GM23338 (cell line): ENCODE measurements around the gene ZFHX2. TPM values are rescaled to one million over a fixed set of nuclear protein-coding genes. Genes with fewer than 3 reads are reported as not detected.

Source experiments
- ATAC-seq: fragments of 200-7000 bp; cut with Tn5 transposase; 3 replicates; pipeline ENCODE4 v1.9.1; 2020
- DNase-seq: peaks from one replicate; pipeline ENCODE4 v3.0.0-alpha.2; 2015; ENCODE audit warnings: low spot score
- H2AFZ ChIP-seq: fragments of 200-600 bp; sonication (generic); 2 replicates; pipeline ENCODE4 v1.8.0; 2016; ENCODE audit warnings: antibody characterized with exemption, mild to moderate bottlenecking, moderate library complexity
- H3F3A ChIP-seq: fragments of 200-600 bp; sonication (generic); replicated peaks from 2 replicates; pipeline ENCODE4 v1.8.0; 2017; ENCODE audit warnings: antibody characterized with exemption, mixed run types, low read depth
- H3K27ac ChIP-seq: fragments of 200-600 bp; sonication (generic); 2 replicates; pipeline ENCODE4 v1.6.1; 2016; ENCODE audit warnings: low read depth
- H3K27me3 ChIP-seq: fragments of 200-600 bp; sonication (generic); 2 replicates; pipeline ENCODE4 v1.8.0; 2016; ENCODE audit warnings: mild to moderate bottlenecking, mixed run types, moderate library complexity; ENCODE audit not compliant: insufficient read depth
- H3K36me3 ChIP-seq: fragments of 200-600 bp; sonication (generic); 2 replicates; pipeline ENCODE4 v1.8.0; 2016; ENCODE audit warnings: mild to moderate bottlenecking; ENCODE audit not compliant: insufficient read depth
- H3K4me1 ChIP-seq: fragments of 200-600 bp; sonication (generic); 2 replicates; pipeline ENCODE4 v1.8.0; 2016; ENCODE audit warnings: mild to moderate bottlenecking, moderate library complexity; ENCODE audit not compliant: insufficient read depth
- H3K4me2 ChIP-seq: fragments of 200-600 bp; sonication (generic); 2 replicates; pipeline ENCODE4 v1.7.1; 2017; ENCODE audit warnings: mixed run types
- H3K4me3 ChIP-seq: fragments of 200-600 bp; sonication (generic); 2 replicates; pipeline ENCODE4 v1.6.1; 2016; ENCODE audit warnings: mixed run types
- H3K79me2 ChIP-seq: fragments of 200-600 bp; sonication (generic); replicated peaks from 2 replicates; pipeline ENCODE4 v1.8.0; 2017; ENCODE audit warnings: mild to moderate bottlenecking; ENCODE audit not compliant: insufficient read depth
- H3K9me2 ChIP-seq: fragments of 200-600 bp; sonication (generic); 2 replicates; pipeline ENCODE4 v1.8.0; 2017; ENCODE audit not compliant: insufficient read depth
- H4K20me1 ChIP-seq: fragments of 200-600 bp; sonication (generic); replicated peaks from 2 replicates; pipeline ENCODE4 v1.8.0; 2017; ENCODE audit warnings: mild to moderate bottlenecking; ENCODE audit not compliant: insufficient read depth
- H3K27ac Mint-ChIP-seq: 2 replicates; pipeline ENCODE4 v1.8.0; 2020; ENCODE audit warnings: inconsistent platforms, mild to moderate bottlenecking, moderate library complexity, mixed read lengths
- H3K27me3 Mint-ChIP-seq: 3 replicates; pipeline ENCODE4 v1.8.0; 2022; ENCODE audit warnings: low read depth, mild to moderate bottlenecking, moderate library complexity, mixed read lengths, inconsistent platforms; ENCODE audit not compliant: insufficient read depth, poor library complexity
- H3K36me3 Mint-ChIP-seq: 3 replicates; pipeline ENCODE4 v1.8.0; 2021; ENCODE audit warnings: low read depth, mild to moderate bottlenecking, inconsistent platforms, moderate library complexity, mixed read lengths
- H3K4me1 Mint-ChIP-seq: 3 replicates; pipeline ENCODE4 v1.8.0; 2020; ENCODE audit warnings: mild to moderate bottlenecking, inconsistent platforms, mixed read lengths
- H3K4me3 Mint-ChIP-seq: 3 replicates; pipeline ENCODE4 v1.8.0; 2021; ENCODE audit warnings: moderate library complexity, mild to moderate bottlenecking, inconsistent platforms, mixed read lengths
- H3K9me3 Mint-ChIP-seq: 3 replicates; pipeline ENCODE4 v1.8.0; 2020; ENCODE audit warnings: moderate library complexity, mild to moderate bottlenecking, inconsistent platforms, mixed read lengths
- CREB1 ChIP-seq: fragments of 250-450 bp; sonication (Bioruptor Pico); IDR thresholded peaks from 2 replicates; pipeline ENCODE4 v1.5.0; 2020; ENCODE audit warnings: low read depth, mild to moderate bottlenecking, moderate library complexity
- CTCF ChIP-seq, 2 experiments: fragments of 200-600 bp in 1 of 2; sonication (generic) in 1 of 2; conservative IDR thresholded peaks; 2 replicates each; pipeline versions ENCODE4 v1.5.1 to v1.6.1; 2016 to 2017; ENCODE audit warnings: antibody characterized with exemption in 2 of 2, low read depth in 2 of 2, mild to moderate bottlenecking in 2 of 2, moderate library complexity in 1 of 2
- ETS1 ChIP-seq: IDR thresholded peaks from 2 replicates; pipeline ENCODE4 v1.6.1; 2016; ENCODE audit warnings: antibody characterized with exemption
- EZH2 ChIP-seq: fragments of 200-600 bp; sonication (generic); IDR thresholded peaks from one replicate; pipeline ENCODE4 v1.8.0; 2017; ENCODE audit warnings: antibody characterized with exemption, mild to moderate bottlenecking, low read depth; ENCODE audit not compliant: unreplicated experiment
- EZH2phosphoT487 ChIP-seq: fragments of 200-600 bp; sonication (generic); IDR thresholded peaks from one replicate; pipeline ENCODE4 v1.8.1; 2018; ENCODE audit warnings: antibody characterized with exemption; ENCODE audit not compliant: unreplicated experiment
- JUNB ChIP-seq: IDR thresholded peaks from one replicate; pipeline ENCODE4 v1.6.1; 2016; ENCODE audit warnings: antibody characterized with exemption; ENCODE audit not compliant: unreplicated experiment
- NANOG ChIP-seq: IDR thresholded peaks from 2 replicates; pipeline ENCODE4 v1.6.1; 2016; ENCODE audit warnings: antibody characterized with exemption, borderline replicate concordance
- POLR2AphosphoS5 ChIP-seq: IDR thresholded peaks from 2 replicates; pipeline ENCODE4 v1.6.1; 2016; ENCODE audit warnings: antibody characterized with exemption, low read depth
- REST ChIP-seq: IDR thresholded peaks from one replicate; pipeline ENCODE4 v1.6.1; 2018; ENCODE audit warnings: antibody characterized with exemption; ENCODE audit not compliant: unreplicated experiment
- STAT1 ChIP-seq: IDR thresholded peaks from one replicate; pipeline ENCODE4 v1.6.1; 2016; ENCODE audit warnings: antibody characterized with exemption; ENCODE audit not compliant: unreplicated experiment
- ZNF114 ChIP-seq: fragments of 250-450 bp; sonication (Bioruptor Pico); IDR thresholded peaks from 2 replicates; pipeline ENCODE4 v1.5.0; 2020; ENCODE audit warnings: mild to moderate bottlenecking, moderate library complexity
- ZNF331 ChIP-seq: fragments of 250-450 bp; sonication (Bioruptor Pico); IDR thresholded peaks from 2 replicates; pipeline ENCODE4 v1.5.0; 2020; ENCODE audit warnings: low read depth, mild to moderate bottlenecking, moderate library complexity
- ZNF462 ChIP-seq: fragments of 250-450 bp; sonication (Bioruptor Pico); IDR thresholded peaks from 2 replicates; pipeline ENCODE4 v1.5.0; 2020; ENCODE audit warnings: mild to moderate bottlenecking, moderate library complexity
- polyA plus RNA-seq: library from polyadenylated mRNA; unstranded; fragments of >200 nt; fragmentation: Nextera tagmentation; extraction: Ambion mirVana; gene quantifications from 2 replicates; pipeline ENCODE4 v1.2.1, GENCODE V29; 2016
- total RNA-seq: library from RNA; depleted of rRNA; stranded (reverse); fragments of >200 nt; shearing (Covaris generic); gene quantifications from 2 replicates; pipeline ENCODE4 v1.2.3, GENCODE V29; 2014

Gene ZFHX2
- total and polyA plus RNA-seq, 2 experiments from 2014 or later, result 11.6 to 18.5 TPM

- ATAC-seq, result peak; percentile 89
- Mint-ChIP-seq H3K27me3 (peaks cover 2% of the 10 kb centered on the region), H3K9me3 (no peaks in the 10 kb centered on the region; the same call in 2 of the 3 replicates), H3K36me3 (peaks cover 2% of the 10 kb centered on the region; the same call in 2 of the 3 replicates), H3K4me1 (peaks cover 63% of the 10 kb centered on the region), H3K27ac (peak overlapping the region; percentile 99), H3K4me3 (peak overlapping the region; percentile 58)
- peaks cover 12% of the 10 kb centered on the region; the same call in 1 of the 2 replicates for H3F3A ChIP-seq
- H3K4me1 ChIP-seq, result peaks cover 51% of the 10 kb centered on the region
- H3K27me3 ChIP-seq, result no peaks in the 10 kb centered on the region
- H4K20me1 ChIP-seq, result no peaks in the 10 kb centered on the region
- DNase-seq, result peak; percentile 93
- TF ChIP-seq ZNF462 (CRISPR knock-in tag) (no peak), JUNB (no peak), POLR2AphosphoS5 (0 out of 2 replicates have a peak, but pooled peaks have one; percentile 19), ZNF331 (CRISPR knock-in tag) (no peak), ZNF114 (CRISPR knock-in tag) (no peak), NANOG (no peak), STAT1 (no peak), CREB1 (CRISPR knock-in tag) (peak; percentile 26; the same call in 1 of the 2 replicates), REST (peak; percentile 38), ETS1 (no peak), CTCF (conservative IDR thresholded peaks at IDR 0.05; ENCODE audit: low read depth in 2 of 2) (peak; percentile 79 to 94), EZH2 (no peak), EZH2phosphoT487 (no peak)
- H3K9me2 ChIP-seq, result peaks cover 4% of the 10 kb centered on the region; the same call in 1 of the 2 replicates
- H3K36me3 ChIP-seq, result no peaks in the 10 kb centered on the region; the same call in 1 of the 2 replicates
- no peaks in the 10 kb centered on the region for H3K79me2 ChIP-seq
- H2AFZ ChIP-seq, result no peak overlapping the region
- H3K4me3 ChIP-seq, result peak overlapping the region; percentile 43
- peak overlapping the region; percentile 78 for H3K4me2 ChIP-seq
- H3K27ac ChIP-seq, result peak overlapping the region; percentile 96
Measured at GRCh38 chr14:23483236-23483854, 68.2 kb downstream of the ZFHX2 start.
